Panc1 (cell line): Measurements from ENCODE around the gene FGF14. TPM values are rescaled to one million over a fixed set of nuclear protein-coding genes. Genes with fewer than 3 reads are reported as not detected.

ENCODE experiments used
- ATAC-seq: fragments of 200-7000 bp; cut with Tn5 transposase; 2 replicates; pipeline ENCODE4 v1.9.1; 2020; ENCODE audit warnings: mild to moderate bottlenecking, moderate library complexity
- BruUV-seq: library from RNA; stranded (reverse); fragments of 400-500 nt; replicated peaks from 2 replicates; lab custom pipeline; 2021; lab: Mats Ljungman, UMichigan
- CTCF ChIA-PET: fragments of 300-600 bp; sonication (Branson Sonifier 250); formaldehyde crosslinking; loops from one replicate; lab custom pipeline; 2022; ENCODE audit warnings: antibody characterized with exemption; lab: Charles Lee
- POLR2A ChIA-PET: fragments of 300-600 bp; sonication (Branson Sonifier 250); formaldehyde crosslinking; loops from one replicate; lab custom pipeline; 2022; ENCODE audit warnings: antibody characterized with exemption; lab: Charles Lee
- DNase-seq: peaks from one replicate; pipeline ENCODE4 v3.0.0-alpha.2; 2010; ENCODE audit warnings: low read depth, low spot score
- H3K27ac ChIP-seq: 2 replicates; pipeline ENCODE4 v1.5.1; 2011; ENCODE audit warnings: mild to moderate bottlenecking, low read length, inconsistent platforms
- H3K27me3 ChIP-seq: fragments of 200-500 bp; sonication (Bioruptor generic); 2 replicates; pipeline ENCODE4 v1.6.0; 2014; ENCODE audit warnings: low read length, inconsistent platforms; ENCODE audit not compliant: control insufficient read depth, insufficient read depth
- H3K36me3 ChIP-seq: fragments of 200-500 bp; sonication (Bioruptor generic); 2 replicates; pipeline ENCODE4 v1.5.1; 2014; ENCODE audit warnings: inconsistent platforms, mild to moderate bottlenecking, low read length, moderate library complexity; ENCODE audit not compliant: control insufficient read depth, insufficient read depth
- H3K4me1 ChIP-seq: 2 replicates; pipeline ENCODE4 v1.5.1; 2011; ENCODE audit warnings: inconsistent platforms, mild to moderate bottlenecking, low read length, moderate library complexity; ENCODE audit not compliant: control insufficient read depth, insufficient read depth
- H3K4me3 ChIP-seq, 2 experiments: 2 replicates each; pipeline ENCODE4 v1.5.1; 2011 to 2012; ENCODE audit warnings: low read depth in 2 of 2, low read length in 2 of 2, mild to moderate bottlenecking in 2 of 2, inconsistent platforms in 1 of 2, moderate library complexity in 1 of 2
- H3K9me3 ChIP-seq: fragments of 200-500 bp; sonication (Bioruptor generic); 2 replicates; pipeline ENCODE4 v1.5.1; 2014; ENCODE audit warnings: low read depth, mild to moderate bottlenecking, inconsistent platforms, low read length, moderate library complexity; ENCODE audit not compliant: control insufficient read depth, insufficient read depth
- CTCF ChIP-seq: fragments of 450-650 bp; IDR thresholded peaks from 2 replicates; pipeline ENCODE4 v1.5.1; 2017; ENCODE audit warnings: mild to moderate bottlenecking
- POLR2AphosphoS5 ChIP-seq: IDR thresholded peaks from 2 replicates; pipeline ENCODE4 v1.6.1; 2012; ENCODE audit warnings: mild to moderate bottlenecking, low read depth, low read length, moderate library complexity
- REST ChIP-seq, 2 experiments: IDR thresholded peaks; 2 replicates each; pipeline ENCODE4 v1.6.1; 2011 to 2012; ENCODE audit warnings: low read depth in 2 of 2, control low read depth in 1 of 2, low read length in 1 of 2, mild to moderate bottlenecking in 1 of 2, moderate library complexity in 1 of 2; ENCODE audit not compliant: insufficient read depth in 1 of 2
- SIN3A ChIP-seq: IDR thresholded peaks from 2 replicates; pipeline ENCODE4 v1.6.1; 2012; ENCODE audit warnings: low read depth, mild to moderate bottlenecking, low read length, moderate library complexity, borderline replicate concordance; ENCODE audit not compliant: insufficient read depth
- TCF7L2 ChIP-seq: IDR thresholded peaks from 2 replicates; pipeline ENCODE4 v1.6.1; 2011; ENCODE audit warnings: mild to moderate bottlenecking, low read depth, low read length, inconsistent platforms
- in situ Hi-C: cut with HindIII; loops from 2 replicates; pipeline ENCODE4 v1.10.0; 2016; ENCODE audit warnings: low sequenced_read_pairs, low pct_unique_long_range_greater_than_20kb
- intact Hi-C: fragments of 100-400 bp; cut with micrococcal nuclease; formaldehyde crosslinking; loops from one replicate; pipeline ENCODE4 v1.10.0; 2022; ENCODE audit not compliant: unreplicated experiment
- total RNA-seq: library from RNA; stranded (reverse); gene quantifications from one replicate; pipeline ENCODE4 v1.2.1, GENCODE V29; 2021; ENCODE audit not compliant: unreplicated experiment

FGF14 gene
- total RNA-seq, 1 experiment from 2014 or later, result 0.03 TPM

- in situ Hi-C loops, result no loop called here
- Histone ChIP-seq H3K27ac (no peak overlapping the region), H3K4me3 (no peak overlapping the region), H3K9me3 (no peaks in the 10 kb centered on the region), H3K4me1 (no peaks in the 10 kb centered on the region), H3K36me3 (no peaks in the 10 kb centered on the region), H3K27me3 (no peaks in the 10 kb centered on the region)
- ChIA-PET CTCF (no interaction called here), POLR2A (no interaction called here)
- intact Hi-C loops, result loop anchor here (10.0 kb wide), 1 partner anchor 770 kb away; no protein-coding TSS in a partner anchor
- no TSS peak for BruUV-seq
- TF ChIP-seq TCF7L2 (no peak), REST (IDR thresholded peaks at IDR 0.05; ENCODE audit: insufficient read depth in 1 of 2, low read depth in 2 of 2, low read length in 1 of 2) (no peak), SIN3A (no peak), POLR2AphosphoS5 (no peak)
- DNase-seq (no peak), ATAC-seq (no peak)
Observed at GRCh38 chr13:101784313-101784712, 617.5 kb downstream of the FGF14 start.

GRCh38 chr13:101783554-101783953 lies 618.3 kb downstream of the FGF14 start:
- no peaks in the 10 kb centered on the region for H3K4me1 ChIP-seq
- H3K36me3 ChIP-seq, result no peaks in the 10 kb centered on the region
- ATAC-seq, result no peak
- no peak overlapping the region for H3K27ac ChIP-seq
- BruUV-seq, result no TSS peak
- intact Hi-C loops (loop anchor here (10.0 kb wide), 1 partner anchor 771 kb away; no protein-coding TSS in a partner anchor), in situ Hi-C loops (no loop called here)
- H3K27me3 ChIP-seq, result no peaks in the 10 kb centered on the region
- H3K4me3 ChIP-seq, result no peak overlapping the region
- H3K9me3 ChIP-seq, result no peaks in the 10 kb centered on the region
- POLR2A ChIA-PET, result no interaction called here
- CTCF ChIA-PET, result no interaction called here
- DNase-seq, result no peak
- TF ChIP-seq TCF7L2 (no peak), REST (IDR thresholded peaks at IDR 0.05; ENCODE audit: insufficient read depth in 1 of 2, low read depth in 2 of 2, low read length in 1 of 2) (no peak), POLR2AphosphoS5 (no peak), CTCF (no peak), SIN3A (no peak)
